Uterus (tissue), 2 donors: Measurements from ENCODE around the gene SYCP2.

Source experiments
- POLR2A ChIP-seq, 2 donors: fragments of 450-650 bp; IDR thresholded peaks; one replicate each; pipeline ENCODE4 v1.6.1; 2016; ENCODE audit warnings: antibody characterized with exemption in 2 of 2, mild to moderate bottlenecking in 1 of 2, moderate library complexity in 1 of 2
- TF ChIP-seq, protein P1 (sequence below), 4 experiments: fragments of 200-600 bp in 2 of 4; fragments of 450-650 bp in 2 of 4; sonication (generic) in 2 of 4; IDR thresholded peaks; one replicate each; pipeline ENCODE4 v1.5.1; 2016 to 2019; ENCODE audit warnings: antibody characterized with exemption in 4 of 4, mild to moderate bottlenecking in 2 of 4, moderate library complexity in 1 of 4

DNA sequence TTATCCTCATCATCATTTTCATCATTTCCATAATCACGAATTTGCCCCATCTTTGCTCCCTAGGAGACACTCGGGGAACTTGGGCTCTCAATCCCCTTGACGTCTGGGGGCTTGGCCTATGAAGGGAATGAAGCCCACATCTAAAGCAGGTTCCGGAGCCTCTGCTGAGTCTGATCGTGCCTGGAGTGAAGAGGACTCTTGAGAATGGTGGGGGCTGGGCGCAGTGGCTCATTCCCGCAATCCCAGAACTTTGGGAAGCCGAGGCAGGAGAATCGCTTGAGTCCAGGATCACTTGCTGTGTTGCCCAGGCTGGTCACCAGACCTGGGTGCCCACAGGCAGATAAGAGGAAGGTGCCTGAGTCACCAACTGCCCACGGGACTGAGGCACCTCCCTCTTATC is 114.5 kb downstream of the SYCP2 start:
- TF ChIP-seq POLR2A (IDR thresholded peaks at IDR 0.05): no peak
- TF ChIP-seq, protein P1, sequence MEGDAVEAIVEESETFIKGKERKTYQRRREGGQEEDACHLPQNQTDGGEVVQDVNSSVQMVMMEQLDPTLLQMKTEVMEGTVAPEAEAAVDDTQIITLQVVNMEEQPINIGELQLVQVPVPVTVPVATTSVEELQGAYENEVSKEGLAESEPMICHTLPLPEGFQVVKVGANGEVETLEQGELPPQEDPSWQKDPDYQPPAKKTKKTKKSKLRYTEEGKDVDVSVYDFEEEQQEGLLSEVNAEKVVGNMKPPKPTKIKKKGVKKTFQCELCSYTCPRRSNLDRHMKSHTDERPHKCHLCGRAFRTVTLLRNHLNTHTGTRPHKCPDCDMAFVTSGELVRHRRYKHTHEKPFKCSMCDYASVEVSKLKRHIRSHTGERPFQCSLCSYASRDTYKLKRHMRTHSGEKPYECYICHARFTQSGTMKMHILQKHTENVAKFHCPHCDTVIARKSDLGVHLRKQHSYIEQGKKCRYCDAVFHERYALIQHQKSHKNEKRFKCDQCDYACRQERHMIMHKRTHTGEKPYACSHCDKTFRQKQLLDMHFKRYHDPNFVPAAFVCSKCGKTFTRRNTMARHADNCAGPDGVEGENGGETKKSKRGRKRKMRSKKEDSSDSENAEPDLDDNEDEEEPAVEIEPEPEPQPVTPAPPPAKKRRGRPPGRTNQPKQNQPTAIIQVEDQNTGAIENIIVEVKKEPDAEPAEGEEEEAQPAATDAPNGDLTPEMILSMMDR (IDR thresholded peaks at IDR 0.05): no peak
